Measurements from ENCODE around the gene LRBA. TPM values are rescaled to one million over a fixed set of nuclear protein-coding genes. Genes with fewer than 3 reads are reported as not detected.

LRBA gene
- polyA plus RNA-seq, 1 experiment = 23.4 TPM

GRCh38 chr4:150385606-150386005, 629.5 kb downstream of the LRBA start:
- ChIA-PET CTCF (interaction anchor here (0.6 to 1.2 kb wide), 2 partner anchors 88 to 628 kb away, joined by 3 to 6 read pairs; no protein-coding TSS in a partner anchor), POLR2A (no interaction called here)
- Histone ChIP-seq H3K9me3 (ENCODE audit: control insufficient read depth, insufficient read depth, low read length) (no peaks in the 10 kb centered on the region), H3K27me3 (ENCODE audit: control insufficient read depth, insufficient read depth, low read length) (no peaks in the 10 kb centered on the region), H3K4me3 (ENCODE audit: low read depth, low read length) (no peak overlapping the region), H3K27ac (ENCODE audit: low read depth, low read length) (peak overlapping the region; percentile 31)
- TF ChIP-seq CTCF (IDR thresholded peaks at IDR 0.05; ENCODE audit: low read depth, low read length) = no peak
- DNase-seq (ENCODE audit: low read depth, low spot score) = peak; percentile 73

GRCh38 chr4:150384249-150384648, 630.8 kb downstream of the LRBA start:
- Histone ChIP-seq H3K27ac (ENCODE audit: low read depth, low read length) (no peak overlapping the region), H3K9me3 (ENCODE audit: control insufficient read depth, insufficient read depth, low read length) (no peaks in the 10 kb centered on the region), H3K4me3 (ENCODE audit: low read depth, low read length) (no peak overlapping the region), H3K27me3 (ENCODE audit: control insufficient read depth, insufficient read depth, low read length) (no peaks in the 10 kb centered on the region)
- CTCF ChIA-PET = no interaction called here
- DNase-seq (ENCODE audit: low read depth, low spot score) = no peak
- POLR2A ChIA-PET = no interaction called here
- no peak for TF ChIP-seq CTCF (IDR thresholded peaks at IDR 0.05; ENCODE audit: low read depth, low read length)

GRCh38 chr4:150382028-150382427, 633.1 kb downstream of the LRBA start:
- POLR2A ChIA-PET = no interaction called here
- no peak for TF ChIP-seq CTCF (IDR thresholded peaks at IDR 0.05; ENCODE audit: low read depth, low read length)
- no peak for DNase-seq (ENCODE audit: low read depth, low spot score)
- Histone ChIP-seq H3K9me3 (ENCODE audit: control insufficient read depth, insufficient read depth, low read length) (no peaks in the 10 kb centered on the region), H3K27ac (ENCODE audit: low read depth, low read length) (no peak overlapping the region), H3K4me3 (ENCODE audit: low read depth, low read length) (no peak overlapping the region), H3K27me3 (ENCODE audit: control insufficient read depth, insufficient read depth, low read length) (no peaks in the 10 kb centered on the region)
- CTCF ChIA-PET = no interaction called here

GRCh38 chr4:150381609-150382008, 633.5 kb downstream of the LRBA start:
- POLR2A ChIA-PET = no interaction called here

GRCh38 chr4:150381036-150381435, 634.0 kb downstream of the LRBA start:
- Histone ChIP-seq H3K9me3 (ENCODE audit: control insufficient read depth, insufficient read depth, low read length) (no peaks in the 10 kb centered on the region), H3K27ac (ENCODE audit: low read depth, low read length) (no peak overlapping the region), H3K4me3 (ENCODE audit: low read depth, low read length) (no peak overlapping the region), H3K27me3 (ENCODE audit: control insufficient read depth, insufficient read depth, low read length) (no peaks in the 10 kb centered on the region)
- no peak for DNase-seq (ENCODE audit: low read depth, low spot score)
- ChIA-PET POLR2A (no interaction called here), CTCF (no interaction called here)
- no peak for TF ChIP-seq CTCF (IDR thresholded peaks at IDR 0.05; ENCODE audit: low read depth, low read length)

More at GRCh38 chr4:150381609-150382008, 633.5 kb downstream of the LRBA start:
- no peak overlapping the region for H3K27ac ChIP-seq (ENCODE audit: low read depth, low read length)
- H3K4me3 ChIP-seq (ENCODE audit: low read depth, low read length) = no peak overlapping the region
- DNase-seq (ENCODE audit: low read depth, low spot score) = no peak
- H3K27me3 ChIP-seq (ENCODE audit: control insufficient read depth, insufficient read depth, low read length) = no peaks in the 10 kb centered on the region
- no peaks in the 10 kb centered on the region for H3K9me3 ChIP-seq (ENCODE audit: control insufficient read depth, insufficient read depth, low read length)
- CTCF ChIA-PET = no interaction called here
- no peak for TF ChIP-seq CTCF (IDR thresholded peaks at IDR 0.05; ENCODE audit: low read depth, low read length)

Measured in AG04450 (cell line).